Neural progenitor cell (in vitro differentiated cells): ENCODE data around the gene MT2A.
"Not testable (repeated sequence)": the region's sequence is repeated elsewhere in the genome, so short reads cannot be mapped to it uniquely, and the experiment has no call there.

Experiments
- CTCF ChIP-seq: fragments of 200-600 bp; sonication (generic); IDR thresholded peaks from 2 replicates; pipeline ENCODE4 v1.5.1; 2017; ENCODE audit warnings: antibody characterized with exemption, mild to moderate bottlenecking
- EZH2 ChIP-seq: fragments of 200-600 bp; sonication (generic); IDR thresholded peaks from 2 replicates; pipeline ENCODE4 v1.6.1; 2017; ENCODE audit warnings: antibody characterized with exemption, mild to moderate bottlenecking, moderate library complexity

GRCh38 chr16:56621665-56622445, 13.5 kb downstream of the MT2A start:
- TF ChIP-seq CTCF, EZH2: not testable (repeated sequence)
